Activated T-helper 9 cell treated with anti-CD3 and anti-CD28 coated beads, Interleukin-2, amount 50 U/mL, for 16 hours (primary cell): Measurements from ENCODE around the gene IMPACT.

Experiments
- DNase-seq: peaks from one replicate; pipeline ENCODE4 v3.0.0-alpha.2; 2020; ENCODE audit warnings: low read depth

The IMPACT gene

GRCh38 chr18:24426398-24427294, at the start of gene IMPACT:
Gene IMPACT, plus strand, starts transcription at chr18:24426670. Its CDS starts 87 bp downstream, at chr18:24426757.
- peak; percentile 66 for DNase-seq

GRCh38 chr18:24378598-24378997, 47.9 kb upstream of the IMPACT start:
- no peak for DNase-seq

GRCh38 chr18:24380163-24380747, 46.2 kb upstream of the IMPACT start:
- DNase-seq: no peak

GRCh38 chr18:24381126-24381525, 45.3 kb upstream of the IMPACT start:
- DNase-seq: no peak

- no peak for DNase-seq
These were observed 39.8 kb upstream of the IMPACT start for GRCh38 chr18:24386681-24387080.

GRCh38 chr18:24388957-24389356, 37.5 kb upstream of the IMPACT start:
- DNase-seq: no peak

GRCh38 chr18:24395049-24395795, 31.2 kb upstream of the IMPACT start:
- DNase-seq: no peak

- no peak for DNase-seq
These were observed 30.3 kb upstream of the IMPACT start for GRCh38 chr18:24396082-24396633.

- peak; percentile 7 for DNase-seq
These were observed 29.3 kb upstream of the IMPACT start for GRCh38 chr18:24397131-24397693.

GRCh38 chr18:24397694-24398368, 28.6 kb upstream of the IMPACT start, which contains the start of gene OSBPL1A:
Gene OSBPL1A, minus strand, starts transcription at chr18:24397824. Its CDS starts 20,291 bp downstream, at chr18:24377533.
- peak; percentile 63 for DNase-seq

GRCh38 chr18:24398540-24398939, 27.9 kb upstream of the IMPACT start:
- no peak for DNase-seq

GRCh38 chr18:24400587-24400986, 25.9 kb upstream of the IMPACT start:
- no peak for DNase-seq

- DNase-seq: no peak
These were observed 24.2 kb upstream of the IMPACT start for GRCh38 chr18:24402209-24402785.

- no peak for DNase-seq
These were observed 23.4 kb upstream of the IMPACT start for GRCh38 chr18:24403076-24403475.

- DNase-seq: no peak
These were observed 21.9 kb upstream of the IMPACT start for GRCh38 chr18:24404591-24404990.

GRCh38 chr18:24408496-24408895, 18.0 kb upstream of the IMPACT start:
- no peak for DNase-seq

GRCh38 chr18:24413148-24413547, 13.3 kb upstream of the IMPACT start:
- no peak for DNase-seq

- no peak for DNase-seq
These were observed 12.0 kb upstream of the IMPACT start for GRCh38 chr18:24414349-24415003.

- DNase-seq: no peak
These were observed 9.0 kb upstream of the IMPACT start for GRCh38 chr18:24417480-24417879.

- DNase-seq: no peak
These were observed 5.9 kb upstream of the IMPACT start for GRCh38 chr18:24420551-24420950.
